Activated B cell treated with CpG ODN at 0.5 μM for 24 hours (primary cell): Measurements from ENCODE around the gene ENG. TPM values are rescaled to one million over a fixed set of nuclear protein-coding genes. Genes with fewer than 3 reads are reported as not detected.
A peak's percentile ranks its signal among the peaks of the same experiment; 100 is the strongest.

Source experiments
- ATAC-seq: fragments of 200-7000 bp; cut with Tn5 transposase; one replicate; pipeline ENCODE4 v1.10.0; 2021; ENCODE audit warnings: low read depth, mild to moderate bottlenecking, moderate library complexity
- CTCF ChIA-PET: fragments of 350-600 bp; sonication (Branson Sonifier 250); formaldehyde crosslinking; loops from one replicate; lab custom pipeline; 2021; ENCODE audit warnings: antibody characterized with exemption; lab: Charles Lee
- POLR2A ChIA-PET: fragments of 350-600 bp; sonication (Branson Sonifier 250); formaldehyde crosslinking; loops from one replicate; lab custom pipeline; 2021; ENCODE audit warnings: antibody characterized with exemption; lab: Charles Lee
- DNase-seq: peaks from one replicate; pipeline ENCODE4 v3.0.0; 2022
- H3K27ac Mint-ChIP-seq: one replicate; pipeline ENCODE4 v1.8.0; 2020; ENCODE audit warnings: mixed read lengths
- H3K27me3 Mint-ChIP-seq: one replicate; pipeline ENCODE4 v1.8.0; 2021; ENCODE audit warnings: mixed read lengths
- H3K36me3 Mint-ChIP-seq: one replicate; pipeline ENCODE4 v1.8.0; 2021; ENCODE audit warnings: low read depth, mixed read lengths
- H3K4me1 Mint-ChIP-seq: one replicate; pipeline ENCODE4 v1.8.0; 2021; ENCODE audit warnings: mixed read lengths
- H3K4me3 Mint-ChIP-seq: one replicate; pipeline ENCODE4 v1.8.0; 2020; ENCODE audit warnings: mild to moderate bottlenecking, mixed read lengths
- H3K9me3 Mint-ChIP-seq: one replicate; pipeline ENCODE4 v1.8.0; 2020; ENCODE audit warnings: mixed read lengths
- intact Hi-C: fragments of 100-400 bp; cut with micrococcal nuclease; formaldehyde crosslinking; loops from one replicate; pipeline ENCODE4 v1.15.1; 2024
- total RNA-seq: library from RNA; stranded (reverse); gene quantifications from 2 replicates; pipeline ENCODE4 v1.2.3, GENCODE V29; 2022
- TF ChIP-seq, protein P1 (sequence below): fragments of 200-600 bp; IDR thresholded peaks from one replicate; pipeline ENCODE4 v1.8.0; 2022; ENCODE audit warnings: antibody characterized with exemption, mild to moderate bottlenecking

The ENG gene
- total RNA-seq, 1 donor from 2014 or later, result 6.1 TPM

GRCh38 chr9:127802576-127803443 is 51.6 kb downstream of the ENG start, which contains the start of gene FPGS:
TSS of gene FPGS (plus strand) at chr9:127802882. CDS start at chr9:127802925, 43 bp downstream.
- Mint-ChIP-seq H3K9me3 (no peaks in the 10 kb centered on the region), H3K27me3 (no peaks in the 10 kb centered on the region), H3K36me3 (peaks cover 23% of the 10 kb centered on the region), H3K4me3 (peak within 1 kb of the TSS; percentile 93), H3K4me1 (peaks cover 32% of the 10 kb centered on the region), H3K27ac (peak within 1 kb of the TSS; percentile 87)
- TF ChIP-seq, protein P1, sequence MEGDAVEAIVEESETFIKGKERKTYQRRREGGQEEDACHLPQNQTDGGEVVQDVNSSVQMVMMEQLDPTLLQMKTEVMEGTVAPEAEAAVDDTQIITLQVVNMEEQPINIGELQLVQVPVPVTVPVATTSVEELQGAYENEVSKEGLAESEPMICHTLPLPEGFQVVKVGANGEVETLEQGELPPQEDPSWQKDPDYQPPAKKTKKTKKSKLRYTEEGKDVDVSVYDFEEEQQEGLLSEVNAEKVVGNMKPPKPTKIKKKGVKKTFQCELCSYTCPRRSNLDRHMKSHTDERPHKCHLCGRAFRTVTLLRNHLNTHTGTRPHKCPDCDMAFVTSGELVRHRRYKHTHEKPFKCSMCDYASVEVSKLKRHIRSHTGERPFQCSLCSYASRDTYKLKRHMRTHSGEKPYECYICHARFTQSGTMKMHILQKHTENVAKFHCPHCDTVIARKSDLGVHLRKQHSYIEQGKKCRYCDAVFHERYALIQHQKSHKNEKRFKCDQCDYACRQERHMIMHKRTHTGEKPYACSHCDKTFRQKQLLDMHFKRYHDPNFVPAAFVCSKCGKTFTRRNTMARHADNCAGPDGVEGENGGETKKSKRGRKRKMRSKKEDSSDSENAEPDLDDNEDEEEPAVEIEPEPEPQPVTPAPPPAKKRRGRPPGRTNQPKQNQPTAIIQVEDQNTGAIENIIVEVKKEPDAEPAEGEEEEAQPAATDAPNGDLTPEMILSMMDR, result no peak
- intact Hi-C loops, result loop anchor here (1.0 to 5.0 kb wide), 6 partner anchors 17 to 324 kb away; partner anchors contain the start of genes CDK9, PTGES2, ST6GALNAC4 and TOR2A
- DNase-seq, result peak; percentile 81
- peak; percentile 84 for ATAC-seq
- ChIA-PET POLR2A (interaction anchor here (0.6 to 4.1 kb wide), 18 partner anchors 10 to 874 kb away, joined by 3 to 27 read pairs (median 4); partner anchors contain the start of genes CDK9, SH2D3C, ST6GALNAC4 and ST6GALNAC6), CTCF (interaction anchor here (0.9 to 1.1 kb wide), 4 partner anchors 16 to 67 kb away, joined by 3 to 5 read pairs (median 3); partner anchors contain the start of gene CDK9)

GRCh38 chr9:127801955-127802575 is 52.4 kb downstream of the ENG start:
- H3K27ac Mint-ChIP-seq, result peak overlapping the region; percentile 84
- peak overlapping the region; percentile 85 for H3K4me3 Mint-ChIP-seq
- H3K36me3 Mint-ChIP-seq, result peaks cover 16% of the 10 kb centered on the region
- TF ChIP-seq, protein P1, result no peak
- POLR2A ChIA-PET, result interaction anchor here (0.6 to 4.1 kb wide), 13 partner anchors 9 to 874 kb away, joined by 3 to 27 read pairs (median 5); partner anchors contain the start of genes CDK9, ST6GALNAC4, ST6GALNAC6 and TOR2A
- H3K4me1 Mint-ChIP-seq, result peaks cover 39% of the 10 kb centered on the region
- DNase-seq (no peak), ATAC-seq (no peak)
- no peaks in the 10 kb centered on the region for H3K9me3 Mint-ChIP-seq
- CTCF ChIA-PET, result interaction anchor here (0.9 to 1.5 kb wide), 5 partner anchors 15 to 68 kb away, joined by 3 to 5 read pairs (median 3); partner anchors contain the start of genes CDK9 and TOR2A
- no peaks in the 10 kb centered on the region for H3K27me3 Mint-ChIP-seq
- intact Hi-C loops, result loop anchor here (1.0 to 5.0 kb wide), 6 partner anchors 16 to 325 kb away; partner anchors contain the start of genes CDK9, PTGES2, ST6GALNAC4 and TOR2A

GRCh38 chr9:127796852-127797370 is 57.5 kb downstream of the ENG start:
- Mint-ChIP-seq H3K4me3 (peak overlapping the region; percentile 64), H3K27me3 (no peaks in the 10 kb centered on the region), H3K27ac (peak overlapping the region; percentile 75), H3K9me3 (no peaks in the 10 kb centered on the region), H3K4me1 (peaks cover 35% of the 10 kb centered on the region), H3K36me3 (peaks cover 15% of the 10 kb centered on the region)
- peak; percentile 52 for ATAC-seq
- CTCF ChIA-PET, result interaction anchor here (1.0 to 1.6 kb wide), 2 partner anchors 9 to 122 kb away, joined by 3 to 4 read pairs; no protein-coding TSS in a partner anchor
- DNase-seq, result no peak
- POLR2A ChIA-PET, result interaction anchor here (0.6 to 2.3 kb wide), 14 partner anchors 11 to 1032 kb away, joined by 3 to 14 read pairs (median 4); partner anchors contain the start of genes CDK9, SH2D3C, ST6GALNAC4 and ST6GALNAC6
- intact Hi-C loops, result loop anchor here (1.0 kb wide), 1 partner anchor 11 kb away; the partner anchor contains the start of gene CDK9
- TF ChIP-seq, protein P1, result no peak

DNA sequence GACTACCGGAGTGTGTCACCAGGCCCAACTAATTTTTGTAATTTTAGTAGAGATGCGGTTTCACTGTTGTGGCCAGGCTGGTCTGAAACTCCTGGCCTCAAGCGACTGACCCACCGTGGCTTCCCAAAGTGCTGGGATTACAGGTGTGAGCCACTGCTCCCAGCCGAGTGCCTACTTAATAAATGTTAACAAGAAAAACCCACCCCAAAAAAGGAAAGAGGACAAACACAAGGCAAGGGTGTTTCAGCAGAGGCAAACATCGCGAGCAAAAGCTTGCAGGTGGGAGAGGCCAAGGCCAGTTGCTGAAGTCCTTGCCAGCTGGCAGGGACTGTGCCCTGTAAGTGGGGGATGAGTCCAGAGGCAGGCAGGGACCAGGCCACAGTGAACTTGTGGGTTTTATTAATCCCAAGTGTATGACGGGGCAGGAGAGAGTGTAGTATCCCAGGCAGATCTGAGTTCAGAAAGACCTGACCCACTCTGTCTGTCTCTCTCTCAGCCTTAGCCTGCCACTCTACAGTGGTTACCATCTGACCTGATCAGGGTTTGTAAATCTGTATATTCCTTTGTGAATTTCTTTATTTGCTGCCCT is 58.1 kb downstream of the ENG start:
- TF ChIP-seq, protein P1, result no peak
- ATAC-seq, result peak; percentile 45
- Mint-ChIP-seq H3K27me3 (no peaks in the 10 kb centered on the region), H3K4me3 (peak overlapping the region; percentile 64), H3K27ac (peak overlapping the region; percentile 75), H3K9me3 (no peaks in the 10 kb centered on the region), H3K36me3 (peaks cover 20% of the 10 kb centered on the region), H3K4me1 (peaks cover 32% of the 10 kb centered on the region)
- ChIA-PET POLR2A (interaction anchor here (0.6 to 2.3 kb wide), 12 partner anchors 10 to 1033 kb away, joined by 3 to 14 read pairs (median 4); partner anchors contain the start of genes CDK9, SH2D3C, ST6GALNAC4 and ST6GALNAC6), CTCF (interaction anchor here (1.0 to 1.6 kb wide), 2 partner anchors 9 to 123 kb away, joined by 3 to 4 read pairs; no protein-coding TSS in a partner anchor)
- intact Hi-C loops, result loop anchor here (1.0 kb wide), 1 partner anchor 10 kb away; the partner anchor contains the start of gene CDK9
- DNase-seq, result no peak
